AG04449 (cell line): ENCODE results near the gene SERPINB3.

Experiments used
- CTCF ChIA-PET: fragments of 350-600 bp; formaldehyde crosslinking; extraction: SDS; loops from one replicate; lab custom pipeline; 2021; ENCODE audit warnings: antibody characterized with exemption; lab: Yijun Ruan, JAX
- POLR2A ChIA-PET: fragments of 400-600, 350-600 bp; formaldehyde crosslinking; extraction: SDS; loops from one replicate; lab custom pipeline; 2020; ENCODE audit warnings: antibody characterized with exemption, inconsistent platforms; lab: Yijun Ruan, JAX
- DNase-seq: peaks from one replicate; pipeline ENCODE4 v3.0.0-alpha.2; 2010; ENCODE audit warnings: low read depth, low spot score
- H3K4me3 ChIP-seq: 2 replicates; pipeline ENCODE4 v1.5.1; 2011; ENCODE audit warnings: low read depth, mild to moderate bottlenecking, control low read depth, low read length
- CTCF ChIP-seq: IDR thresholded peaks from one replicate; pipeline ENCODE4 v1.5.1; 2011; ENCODE audit warnings: mild to moderate bottlenecking, moderate library complexity, low read length, control low read depth, inconsistent platforms; ENCODE audit not compliant: insufficient read depth; ENCODE audit errors: missing control alignments

The SERPINB3 gene

GRCh38 chr18:63606526-63606925 is 55.2 kb downstream of the SERPINB3 start:
- DNase-seq = peak; percentile 24
- CTCF ChIA-PET = interaction anchor here (1.5 kb wide), 2 partner anchors 12 to 101 kb away, joined by 3 to 4 read pairs; no protein-coding TSS in a partner anchor
- no peak for TF ChIP-seq CTCF
- no peak overlapping the region for H3K4me3 ChIP-seq
- POLR2A ChIA-PET = no interaction called here
